ENCODE results near the gene OR13G1. TPM values are rescaled to one million over a fixed set of nuclear protein-coding genes. Genes with fewer than 3 reads are reported as not detected.
"Not testable (repeated sequence)": the region's sequence is repeated elsewhere in the genome, so short reads cannot be mapped to it uniquely, and the experiment has no call there.

Gene OR13G1
- polyA plus RNA-seq (2013, experiment 1 of 2; ENCODE audit: insufficient read length) = not detected
- polyA plus RNA-seq (2013, experiment 2 of 2; ENCODE audit: insufficient read length) = not detected

- no peak for DNase-seq
Measured at GRCh38 chr1:247679639-247680038, at the start of gene OR13G1. Gene OR13G1, minus strand, starts transcription at chr1:247679739. Its CDS starts 6,698 bp downstream, at chr1:247673041.

DNA sequence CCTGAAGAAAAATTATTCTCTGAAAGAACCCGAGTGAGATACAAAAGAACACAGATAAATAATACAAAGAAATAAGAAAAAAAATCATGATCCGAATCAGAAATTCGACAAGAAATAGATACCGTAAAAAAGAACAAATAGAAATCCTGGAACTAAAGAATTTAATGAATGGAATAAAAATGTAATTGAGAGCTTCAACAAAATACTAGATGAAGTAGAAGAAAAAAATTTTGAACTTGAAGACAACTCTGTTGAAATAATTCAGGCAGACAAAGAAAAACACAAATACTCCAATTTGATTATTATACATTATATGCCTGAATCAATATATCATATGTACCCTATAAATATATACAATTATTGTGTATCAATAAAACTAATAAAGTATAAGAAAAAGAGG, 41.7 kb upstream of the OR13G1 start:
- no peak for DNase-seq

GRCh38 chr1:247716546-247716945, 37.0 kb upstream of the OR13G1 start, which contains the start of gene OR6F1:
Gene OR6F1, minus strand, starts transcription at chr1:247716646. Its CDS starts 3,891 bp downstream, at chr1:247712755.
- DNase-seq = no peak

- DNase-seq = no peak
Measured at GRCh38 chr1:247713753-247714152, 34.2 kb upstream of the OR13G1 start.

DNA sequence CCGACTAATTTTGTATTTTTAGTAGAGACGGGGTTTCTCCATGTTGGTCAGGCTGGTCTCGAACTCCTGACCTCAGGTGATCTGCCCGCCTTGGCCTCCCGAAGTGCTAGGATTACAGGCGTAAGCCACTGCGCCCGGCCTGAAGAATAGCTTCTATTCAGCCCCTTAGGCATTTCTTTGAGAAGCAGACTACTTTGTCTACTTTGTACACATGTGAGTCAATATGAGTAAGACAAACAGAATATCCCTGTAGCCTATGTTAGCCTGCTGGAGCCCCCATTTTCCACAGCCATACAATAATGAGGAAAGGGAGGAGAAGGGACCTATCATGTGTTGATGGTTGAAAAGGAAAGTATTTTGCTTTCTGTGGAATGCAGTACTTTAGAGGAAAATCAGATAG, 31.1 kb upstream of the OR13G1 start:
- DNase-seq = not testable (repeated sequence)

DNA sequence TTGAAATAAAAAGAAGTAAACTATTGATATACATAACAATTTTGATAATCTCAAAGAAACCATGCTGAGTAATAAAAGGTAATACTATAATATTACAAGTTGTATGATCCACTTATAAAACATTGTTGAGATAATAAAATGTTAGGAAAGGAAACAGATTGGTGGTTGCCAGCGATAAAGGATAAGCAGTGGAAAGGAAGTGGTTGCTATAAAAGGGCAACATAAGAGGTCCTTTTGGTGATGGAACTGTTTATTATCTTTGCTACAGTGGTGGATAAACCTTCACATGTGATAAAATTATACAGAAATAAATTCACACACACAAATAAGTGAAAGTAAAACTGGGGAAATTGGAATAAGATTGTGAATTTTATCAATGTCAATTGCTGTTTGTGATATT, 21.8 kb upstream of the OR13G1 start:
- no peak for DNase-seq

DNA sequence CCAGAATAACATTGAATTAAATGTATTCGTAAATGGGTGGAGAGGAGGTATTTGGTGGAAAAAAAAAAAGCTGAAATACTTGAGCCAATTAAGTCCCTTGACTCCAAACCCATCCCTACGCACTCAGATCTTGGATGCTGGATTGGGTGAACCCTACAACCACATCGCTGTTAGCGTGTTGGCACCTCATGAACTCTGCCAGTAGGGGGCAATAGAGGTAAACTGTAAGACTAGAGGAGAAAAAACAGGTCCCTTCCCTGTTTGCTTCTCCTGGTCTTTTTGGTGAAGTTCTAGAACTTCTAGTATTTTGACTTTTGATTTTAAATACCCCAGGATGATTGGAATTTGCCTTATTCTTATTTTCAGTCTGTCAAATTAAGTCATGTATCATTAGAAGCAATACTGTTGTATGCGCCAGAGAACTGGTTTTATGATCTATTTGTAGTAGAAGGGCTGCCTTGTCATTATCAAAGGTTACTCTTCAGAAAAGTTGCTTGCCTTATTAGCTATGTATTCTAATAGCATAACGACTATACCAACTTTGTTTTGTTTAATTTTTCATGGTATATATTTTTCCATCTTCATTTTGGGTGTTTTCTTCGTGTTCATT, 1.9 kb upstream of the OR13G1 start:
- peak; percentile 7 for DNase-seq

- DNase-seq = no peak
Measured at GRCh38 chr1:247680171-247680570, 632 bp upstream of the OR13G1 start.

DNA sequence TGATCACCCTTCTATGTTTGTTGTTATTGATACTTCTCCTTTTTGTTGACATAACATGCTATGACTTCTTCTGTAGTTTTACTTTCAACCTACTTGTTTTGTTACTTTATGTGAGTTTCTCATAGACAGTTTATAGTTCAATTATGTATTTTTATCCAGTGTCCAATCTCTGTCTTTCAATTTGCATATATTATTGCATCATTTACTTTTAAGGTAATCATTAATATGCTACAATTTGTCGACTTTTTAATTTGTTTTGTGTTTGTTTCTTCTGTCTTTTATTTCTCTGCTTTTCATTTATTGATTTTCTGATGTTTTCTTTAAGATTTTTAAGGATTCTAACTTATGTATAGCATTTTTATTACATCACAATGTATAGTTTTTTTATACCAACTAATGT, 10.3 kb downstream of the OR13G1 start:
- DNase-seq = no peak

- no peak for DNase-seq
Measured at GRCh38 chr1:247656221-247656875, 23.2 kb downstream of the OR13G1 start.

DNA sequence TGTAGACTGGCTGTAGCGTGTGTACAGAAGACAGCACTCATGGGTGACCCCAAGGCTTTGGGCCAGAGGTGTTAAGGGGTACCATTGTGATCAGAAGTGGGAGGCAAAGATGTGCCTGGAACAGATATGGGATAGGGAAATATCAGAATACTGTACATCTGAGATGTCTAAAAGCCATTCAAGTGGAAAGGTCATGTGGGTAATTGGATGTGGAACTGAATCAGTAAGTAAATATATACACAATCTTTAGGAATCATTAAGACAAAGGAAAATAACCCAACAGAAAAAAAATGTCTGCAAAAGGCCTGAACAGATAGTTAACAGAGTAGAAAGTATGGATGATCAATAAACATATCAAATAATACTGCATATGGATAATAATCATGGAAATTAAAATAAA, 26.5 kb downstream of the OR13G1 start:
- DNase-seq = no peak

GRCh38 chr1:247647864-247648263, 31.7 kb downstream of the OR13G1 start:
- DNase-seq = no peak

- DNase-seq = no peak
Measured at GRCh38 chr1:247646867-247647266, 32.7 kb downstream of the OR13G1 start.

GRCh38 chr1:247642742-247643141, 36.8 kb downstream of the OR13G1 start:
- no peak for DNase-seq

DNA sequence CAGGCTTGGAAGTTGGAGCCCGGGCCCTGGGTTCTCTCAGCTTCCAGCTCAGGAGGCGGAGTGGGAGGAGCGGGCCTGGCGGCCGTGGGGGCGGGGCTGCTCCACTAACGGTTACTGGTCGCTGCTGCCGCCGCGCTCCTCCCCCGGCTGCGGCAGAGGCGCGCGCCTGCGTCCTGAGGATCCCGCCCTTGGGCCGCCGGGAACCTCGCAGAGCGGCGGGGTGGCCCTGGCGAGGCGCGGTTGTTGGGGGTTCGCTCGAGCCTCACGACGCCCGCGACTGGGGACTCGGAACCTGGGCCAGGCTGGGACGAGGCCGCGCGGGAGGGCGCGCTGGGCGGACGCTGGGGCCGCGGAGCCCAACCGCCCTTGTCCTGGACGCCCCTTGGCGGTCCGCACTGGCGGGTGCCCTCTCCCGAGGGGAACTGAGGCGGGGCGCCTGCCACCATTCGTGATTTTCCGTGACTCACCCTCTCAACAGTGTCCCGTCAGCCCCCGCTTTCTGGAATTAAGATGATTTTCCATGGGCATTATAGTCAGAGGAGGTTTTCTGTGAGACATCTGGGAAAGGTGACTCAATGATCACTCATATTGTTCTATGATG, 40.1 kb downstream of the OR13G1 start:
- peak; percentile 13 for DNase-seq

DNA sequence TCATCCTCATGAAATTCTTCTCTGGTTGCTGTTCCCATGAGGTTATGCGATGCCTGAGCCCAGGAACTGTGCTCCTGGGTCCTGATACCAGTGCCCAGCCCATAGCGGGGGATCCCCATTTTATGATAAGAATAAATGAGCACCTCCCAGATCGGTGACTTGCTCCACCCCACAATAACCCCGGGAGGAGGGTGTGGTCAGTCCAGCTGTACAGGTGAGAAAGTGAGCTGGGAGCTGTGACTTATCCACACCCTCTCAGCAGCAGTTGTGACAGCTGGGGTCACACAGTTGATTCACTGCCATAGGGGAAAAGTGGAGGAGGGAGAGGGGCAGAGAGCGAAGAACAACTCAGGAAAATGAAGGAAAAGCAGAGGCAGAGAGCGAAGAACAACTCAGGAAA, 40.8 kb downstream of the OR13G1 start:
- no peak for DNase-seq

- no peak for DNase-seq
Measured at GRCh38 chr1:247638011-247638410, 41.5 kb downstream of the OR13G1 start.

- DNase-seq = no peak
Measured at GRCh38 chr1:247627951-247628350, 51.6 kb downstream of the OR13G1 start.
